GM18499 (cell line): ENCODE results near the gene CLEC4G.

ENCODE experiments used
- ATAC-seq: cut with Tn5 transposase; IDR thresholded peaks from one replicate; pipeline ENCODE4 v1.9.1; 2021; ENCODE audit warnings: moderate number of reproducible peaks; ENCODE audit not compliant: insufficient read depth, unreplicated experiment

The CLEC4G gene

DNA sequence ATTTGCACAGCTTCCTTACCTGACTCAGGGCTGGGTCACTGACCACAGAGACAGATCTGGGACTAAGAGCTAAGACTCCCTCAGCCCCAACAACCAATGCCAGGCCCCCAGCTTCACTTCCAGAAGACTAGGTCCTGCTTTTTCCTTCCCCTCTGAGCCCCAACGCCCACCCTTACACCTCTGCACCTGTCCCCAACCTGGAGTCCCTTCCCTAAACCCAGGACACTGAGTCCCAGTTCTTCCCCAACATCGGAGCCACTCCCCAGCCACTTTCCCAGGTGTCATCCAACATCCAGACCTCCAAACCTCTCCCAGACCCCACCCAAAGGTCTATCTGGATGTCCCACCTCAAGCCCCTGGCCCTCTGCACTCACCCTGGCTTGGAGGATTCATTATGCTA, 32.9 kb downstream of the CLEC4G start:
- no peak for ATAC-seq

DNA sequence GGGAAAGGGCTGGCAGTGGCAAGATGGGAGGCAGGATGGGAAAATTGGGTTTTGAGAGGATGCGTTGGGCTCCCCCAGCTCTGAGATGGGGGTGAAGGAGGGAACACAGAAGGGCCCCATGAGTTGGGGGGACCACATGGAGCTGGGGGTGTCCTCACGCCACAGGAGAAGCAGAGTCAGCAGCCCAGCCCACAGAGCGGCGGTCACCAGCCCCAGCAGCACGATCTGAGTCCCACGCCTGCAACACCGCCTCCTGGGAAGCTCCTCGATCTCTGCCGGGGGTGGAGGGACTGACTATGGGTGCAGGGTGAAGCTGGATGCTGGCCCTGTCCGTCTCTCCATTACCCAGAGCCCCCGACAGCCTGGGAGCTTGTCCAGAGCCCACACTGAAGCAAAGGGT, 33.3 kb downstream of the CLEC4G start:
- ATAC-seq: no peak

DNA sequence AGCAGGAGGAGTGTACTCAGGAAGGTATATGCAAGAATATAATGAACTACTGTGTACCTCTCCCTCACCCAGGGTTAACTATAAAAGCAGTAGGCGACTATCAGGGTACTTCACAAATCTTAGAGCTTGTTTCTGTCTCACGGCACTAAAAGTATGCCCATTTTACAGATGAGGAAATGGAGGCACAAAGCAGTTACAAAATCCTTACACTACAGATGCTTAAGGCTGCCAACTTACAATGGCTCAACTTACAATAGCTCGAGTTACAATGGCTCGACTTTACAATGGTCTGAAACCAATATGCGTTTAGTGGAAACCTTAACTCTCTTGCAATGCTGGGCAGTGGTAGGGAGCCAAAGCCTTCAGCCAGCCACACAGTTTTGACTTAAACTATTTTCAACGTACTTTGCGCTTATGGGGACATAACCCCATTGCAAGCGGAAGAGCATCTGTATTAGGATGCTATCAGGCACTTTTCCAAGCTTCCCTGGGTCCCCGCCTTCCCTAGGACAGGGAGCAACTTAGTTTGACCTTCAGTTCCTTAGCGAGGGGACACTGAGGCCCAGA, 34.1 kb downstream of the CLEC4G start:
- ATAC-seq: no peak

DNA sequence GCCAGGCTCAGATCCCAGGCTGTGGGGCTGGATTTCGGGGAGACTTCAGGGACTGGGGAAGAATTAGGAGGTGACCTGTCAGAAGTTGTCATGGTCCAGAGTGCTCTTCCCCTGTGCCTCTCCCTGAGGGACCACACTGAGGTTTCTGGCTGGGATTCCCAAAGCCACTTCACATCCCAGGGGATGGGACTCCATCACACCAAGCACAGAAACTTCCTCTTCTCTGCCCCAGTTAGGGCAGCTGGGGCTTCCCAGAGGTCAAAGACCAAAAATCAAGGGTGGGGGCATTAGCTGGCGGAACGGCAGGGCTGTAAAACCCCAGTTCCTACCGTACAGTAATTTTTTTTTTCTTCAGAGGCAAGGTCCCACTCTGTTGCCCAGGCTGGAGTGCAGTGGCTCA, 37.4 kb downstream of the CLEC4G start:
- ATAC-seq: no peak

DNA sequence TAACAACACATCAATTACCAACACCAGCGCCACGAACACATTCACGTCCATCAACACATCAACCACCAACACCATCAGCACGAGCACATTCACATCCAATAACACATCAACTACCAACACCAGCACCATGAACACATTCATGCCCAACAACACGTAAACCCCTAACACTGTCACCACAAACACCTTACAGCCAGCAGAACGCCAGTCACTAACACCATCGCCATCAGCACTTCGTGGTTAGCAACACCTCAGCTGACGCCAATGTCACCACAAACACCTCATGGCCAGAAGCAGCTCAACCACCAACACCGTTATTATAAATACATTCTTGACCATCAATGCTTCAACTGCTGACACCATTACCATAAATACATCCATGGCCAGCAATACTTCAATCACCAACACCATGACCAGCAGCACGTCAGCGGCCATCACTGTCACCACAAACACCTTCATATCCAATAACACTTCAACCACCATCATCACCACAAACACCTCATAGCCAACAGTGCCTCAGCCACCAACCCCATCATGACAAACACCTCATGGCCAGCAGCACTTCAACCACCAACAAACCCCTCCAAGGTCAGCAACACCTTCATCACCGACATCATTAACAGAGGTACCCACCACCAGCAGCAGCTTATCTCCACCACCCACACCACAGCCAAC, 39.4 kb downstream of the CLEC4G start:
- no peak for ATAC-seq

DNA sequence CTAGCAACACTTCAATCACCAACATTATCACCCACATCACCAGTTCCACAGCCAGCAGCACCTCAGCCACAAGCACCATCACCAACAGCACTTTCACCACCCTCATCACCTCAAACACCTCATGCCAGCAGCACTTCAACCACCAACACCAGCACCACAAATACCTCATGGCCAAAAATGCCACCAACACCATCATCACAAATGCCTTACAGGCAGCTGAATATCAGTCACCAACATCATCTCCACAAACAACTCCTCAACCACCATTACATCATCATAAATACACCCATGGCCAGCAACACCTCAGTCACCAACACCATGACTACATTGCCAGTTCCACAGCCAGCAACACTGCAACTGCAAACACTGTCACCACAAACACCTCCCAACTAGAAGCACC, 40.4 kb downstream of the CLEC4G start:
- no peak for ATAC-seq

DNA sequence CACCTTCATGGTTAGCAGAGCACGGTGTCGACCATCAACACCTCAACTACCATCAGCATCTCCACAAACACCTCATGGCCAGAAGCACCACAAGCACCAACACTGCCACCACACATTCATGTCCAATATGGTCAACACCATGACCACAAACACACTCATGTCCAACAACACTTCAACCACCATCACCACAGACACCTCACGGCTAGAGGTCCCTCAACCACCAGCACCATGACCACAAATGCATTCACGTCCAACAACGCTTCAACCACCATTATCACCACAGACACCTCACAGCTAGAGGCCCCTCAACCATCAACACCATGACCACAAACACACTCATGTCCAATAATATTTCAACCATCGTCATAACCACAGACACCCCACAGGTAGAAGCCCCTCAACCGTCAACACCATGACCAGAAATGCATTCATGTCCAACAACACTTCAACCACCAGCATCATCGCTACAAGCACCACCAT, 41.1 kb downstream of the CLEC4G start:
- ATAC-seq: no peak

DNA sequence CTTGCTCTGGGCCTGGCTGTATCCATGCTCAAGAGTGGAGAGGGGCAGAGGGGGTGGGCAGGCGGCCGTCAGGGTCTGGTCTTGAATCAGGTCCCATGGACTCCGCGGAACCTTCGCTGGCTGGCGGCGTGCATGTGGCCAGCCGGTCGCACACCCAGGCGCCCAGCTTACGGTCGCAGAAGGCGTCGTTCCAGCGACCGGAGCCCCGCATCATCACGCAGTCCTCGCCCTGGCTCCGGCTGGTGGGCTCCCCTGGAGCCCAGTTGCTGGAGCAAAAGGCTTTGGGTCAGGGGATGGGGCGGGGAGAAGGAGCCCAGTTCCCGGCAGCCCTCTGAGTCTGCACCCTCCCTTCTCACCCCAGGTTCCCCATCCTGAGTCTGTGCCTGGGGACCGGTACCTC, 42.7 kb downstream of the CLEC4G start:
- ATAC-seq: no peak

DNA sequence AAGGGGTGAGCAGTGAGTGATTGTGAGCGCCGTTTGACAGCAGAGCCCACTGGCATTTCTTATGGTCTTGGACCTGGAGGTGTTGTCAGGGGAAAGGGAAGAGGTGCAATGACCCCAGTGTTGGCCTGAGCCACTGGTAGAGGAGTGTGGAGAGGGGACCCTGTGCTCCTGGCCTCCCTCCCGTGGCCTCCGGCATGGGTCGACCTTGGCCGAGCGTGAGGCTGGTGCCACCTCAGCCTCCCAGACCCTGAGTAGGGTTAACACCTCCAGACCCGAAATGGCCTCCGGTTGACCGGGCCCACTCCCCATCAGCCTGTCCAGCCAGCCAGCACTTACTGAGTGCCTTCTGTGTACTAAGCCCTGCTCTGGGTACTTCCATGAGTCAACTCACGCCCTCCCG, 44.7 kb downstream of the CLEC4G start:
- ATAC-seq: no peak

DNA sequence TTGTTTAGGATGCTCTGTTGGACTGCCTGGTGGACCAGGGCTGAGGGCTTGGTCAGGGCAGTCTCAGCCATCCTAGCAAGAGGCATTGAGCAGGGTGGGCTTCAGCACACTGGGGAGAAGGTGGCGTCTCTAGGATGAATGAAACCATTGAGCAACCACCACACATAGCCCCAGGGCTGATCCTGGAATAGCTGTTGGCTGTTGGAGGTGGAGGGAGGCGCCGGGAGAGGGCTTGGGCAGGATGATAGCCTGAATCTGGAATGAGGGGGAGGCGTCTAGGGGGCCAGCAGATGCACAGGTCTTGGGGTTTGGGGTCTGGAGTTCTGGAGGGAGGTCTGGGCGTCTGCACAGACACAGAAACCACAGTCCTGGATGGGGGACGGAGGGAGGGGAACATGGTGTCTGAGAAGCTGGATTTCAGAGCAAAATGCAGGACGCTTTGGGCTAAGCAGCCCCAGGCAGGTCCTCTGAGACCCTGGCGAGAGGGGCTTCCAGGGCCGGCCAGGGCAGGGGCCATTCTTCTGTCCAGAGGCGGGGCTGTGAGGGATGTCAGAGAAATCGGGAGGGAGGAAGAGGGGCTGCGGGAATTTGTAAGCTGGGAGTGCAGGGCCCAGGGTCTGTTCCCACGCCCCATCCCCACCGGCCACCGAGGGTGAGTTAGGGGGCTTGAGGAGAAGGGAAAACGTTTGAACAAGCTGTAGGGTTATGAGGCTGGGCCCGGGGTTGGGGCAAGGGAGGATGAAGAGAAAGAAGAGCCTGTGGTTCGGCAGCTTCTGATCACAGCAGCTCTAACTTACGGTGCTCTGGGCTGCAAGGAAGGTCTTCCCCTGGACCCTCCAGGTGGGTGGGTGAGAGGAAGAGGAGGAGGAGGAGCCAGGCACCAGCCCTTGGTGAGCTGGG, 46.1 kb downstream of the CLEC4G start:
- ATAC-seq: no peak

DNA sequence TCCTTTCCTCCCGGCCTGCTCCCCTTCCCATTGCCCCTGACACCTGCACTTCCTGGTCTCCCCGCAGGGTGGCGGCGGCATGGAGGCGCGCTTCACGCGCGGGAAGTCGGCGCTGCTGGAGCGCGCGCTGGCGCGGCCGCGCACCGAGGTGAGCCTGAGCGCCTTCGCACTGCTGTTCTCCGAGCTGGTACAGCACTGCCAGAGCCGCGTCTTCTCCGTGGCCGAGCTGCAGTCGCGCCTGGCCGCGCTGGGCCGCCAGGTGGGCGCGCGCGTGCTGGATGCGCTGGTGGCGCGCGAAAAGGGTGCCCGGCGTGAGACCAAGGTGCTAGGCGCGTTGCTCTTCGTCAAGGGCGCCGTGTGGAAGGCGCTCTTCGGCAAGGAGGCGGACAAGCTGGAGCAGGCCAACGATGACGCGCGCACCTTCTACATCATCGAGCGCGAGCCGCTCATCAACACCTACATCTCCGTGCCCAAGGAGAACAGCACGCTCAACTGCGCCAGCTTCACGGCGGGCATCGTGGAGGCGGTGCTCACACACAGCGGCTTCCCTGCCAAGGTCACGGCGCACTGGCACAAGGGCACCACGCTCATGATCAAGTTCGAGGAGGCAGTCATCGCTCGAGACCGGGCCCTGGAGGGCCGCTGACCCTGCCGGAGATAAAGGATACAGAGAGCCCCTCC, 49.6 kb downstream of the CLEC4G start:
- ATAC-seq: no peak

DNA sequence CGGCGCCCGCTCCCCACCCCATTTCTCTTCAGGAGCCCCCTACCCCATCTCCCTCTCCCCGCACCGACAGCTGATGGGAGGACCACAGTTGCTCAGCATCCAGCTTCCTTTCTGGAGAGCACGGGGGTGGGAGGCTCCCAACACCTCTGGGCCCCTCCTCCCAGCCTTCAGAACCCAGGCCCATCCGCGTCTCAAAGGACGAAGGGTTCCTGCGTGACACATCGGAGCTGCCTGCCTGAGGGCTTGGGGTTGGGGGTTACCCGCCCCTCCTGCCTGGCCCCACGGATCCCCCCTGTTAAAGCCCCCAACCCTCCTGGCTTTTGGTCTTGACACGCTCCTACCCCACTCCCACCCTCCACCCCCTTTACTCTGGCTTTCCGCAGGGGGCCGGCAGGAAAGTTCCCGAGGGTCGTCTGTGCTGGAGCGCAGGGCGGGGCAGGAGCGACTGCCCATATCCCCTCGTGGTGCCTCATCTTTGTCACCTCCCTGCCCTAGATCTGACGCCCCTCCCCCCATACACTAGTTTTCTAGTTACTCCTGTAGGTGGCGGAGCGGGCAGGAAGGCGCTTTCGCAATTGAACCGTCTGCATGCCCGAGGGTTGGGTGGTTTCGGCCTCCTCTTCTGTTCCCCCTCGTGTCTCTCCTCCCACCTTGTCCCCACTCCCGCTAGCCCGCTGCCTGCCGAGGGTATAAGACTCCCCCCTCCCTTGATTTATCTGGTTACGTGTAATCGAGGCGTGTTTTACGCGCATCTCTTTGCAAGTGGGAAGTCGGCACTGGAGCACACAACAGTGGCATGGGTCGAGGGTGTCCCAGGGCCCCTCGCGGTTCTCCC, 50.4 kb downstream of the CLEC4G start:
- no peak for ATAC-seq

DNA sequence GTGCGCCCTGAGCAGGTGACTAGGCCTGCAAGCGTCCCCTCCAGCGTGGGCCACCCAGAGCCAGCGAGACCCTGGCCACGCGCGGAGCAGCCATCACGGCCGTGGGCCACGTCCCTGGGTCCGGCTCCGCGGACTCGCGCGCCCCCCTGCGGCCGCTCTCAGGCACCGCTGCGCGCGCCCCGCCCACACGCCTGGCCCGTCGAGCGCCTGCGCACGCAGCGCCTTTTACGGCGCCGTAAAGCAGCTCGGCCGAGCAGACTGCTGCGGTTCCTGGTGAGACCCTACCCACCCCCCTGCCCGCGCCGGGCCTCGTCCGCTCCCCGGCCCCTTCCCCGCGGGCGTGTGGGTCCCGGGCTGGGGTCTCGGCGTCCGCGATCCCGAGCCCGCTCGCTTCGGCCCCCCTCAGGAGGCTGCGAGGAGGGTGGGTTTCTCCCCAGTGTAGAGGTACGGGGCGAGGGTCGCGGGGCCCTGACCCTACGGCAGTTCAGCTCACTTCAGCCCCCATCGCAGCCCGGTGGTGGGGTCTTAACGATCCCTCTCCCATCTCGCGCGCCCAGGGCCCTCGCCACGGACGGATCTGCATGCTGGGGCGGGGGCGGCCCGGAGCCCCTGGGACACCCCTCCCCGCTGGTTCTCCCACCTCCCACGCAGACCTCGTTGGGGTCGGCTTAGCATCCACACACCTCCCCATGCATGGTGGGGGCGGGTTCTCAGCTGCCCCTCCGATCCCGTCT, 51.1 kb downstream of the CLEC4G start, which contains the start of gene TRAPPC5:
Gene TRAPPC5 (plus strand): TSS at position 228 of the 734 bp plus-strand sequence. CDS start 1,421 bp downstream, outside the sequence.
- ATAC-seq: no peak

DNA sequence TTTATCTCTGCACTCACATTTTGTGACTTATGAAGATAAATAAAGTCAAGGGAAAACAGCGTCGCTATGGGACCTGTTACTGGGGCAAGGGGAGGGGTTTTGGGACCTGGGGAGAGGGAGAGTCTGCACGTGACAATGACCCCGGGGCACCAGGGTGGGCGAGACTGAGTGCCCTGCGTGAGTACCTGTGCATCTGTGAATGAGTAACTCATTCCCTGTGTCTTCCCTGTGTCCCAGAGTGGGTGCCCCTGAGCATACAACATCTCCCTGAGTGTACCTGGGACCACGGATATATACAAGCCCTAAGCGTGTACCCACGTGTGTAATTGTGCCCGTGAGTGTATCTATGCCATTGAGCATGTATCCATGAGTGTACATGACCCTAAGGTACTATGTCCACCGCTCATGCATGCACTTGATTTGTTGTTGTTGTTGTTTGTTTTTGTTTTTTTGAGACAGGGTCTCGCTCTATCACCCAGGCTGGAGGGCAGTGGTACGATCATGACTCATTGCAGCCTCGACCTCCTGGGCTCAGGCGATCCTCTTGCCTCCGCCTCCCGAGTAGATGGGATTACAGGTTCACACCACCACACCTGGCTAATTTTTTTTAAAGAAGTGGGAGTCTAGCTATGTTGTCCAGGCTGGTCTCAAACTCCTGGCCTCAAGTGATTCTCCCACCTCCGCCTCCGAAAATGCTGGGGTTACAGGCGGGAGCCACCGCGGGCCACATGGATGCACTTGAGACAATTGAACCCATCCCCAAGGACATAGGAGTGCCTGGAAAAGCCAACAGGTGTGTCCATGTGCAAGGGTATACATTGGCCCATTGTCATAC, 51.9 kb downstream of the CLEC4G start:
- ATAC-seq: no peak

DNA sequence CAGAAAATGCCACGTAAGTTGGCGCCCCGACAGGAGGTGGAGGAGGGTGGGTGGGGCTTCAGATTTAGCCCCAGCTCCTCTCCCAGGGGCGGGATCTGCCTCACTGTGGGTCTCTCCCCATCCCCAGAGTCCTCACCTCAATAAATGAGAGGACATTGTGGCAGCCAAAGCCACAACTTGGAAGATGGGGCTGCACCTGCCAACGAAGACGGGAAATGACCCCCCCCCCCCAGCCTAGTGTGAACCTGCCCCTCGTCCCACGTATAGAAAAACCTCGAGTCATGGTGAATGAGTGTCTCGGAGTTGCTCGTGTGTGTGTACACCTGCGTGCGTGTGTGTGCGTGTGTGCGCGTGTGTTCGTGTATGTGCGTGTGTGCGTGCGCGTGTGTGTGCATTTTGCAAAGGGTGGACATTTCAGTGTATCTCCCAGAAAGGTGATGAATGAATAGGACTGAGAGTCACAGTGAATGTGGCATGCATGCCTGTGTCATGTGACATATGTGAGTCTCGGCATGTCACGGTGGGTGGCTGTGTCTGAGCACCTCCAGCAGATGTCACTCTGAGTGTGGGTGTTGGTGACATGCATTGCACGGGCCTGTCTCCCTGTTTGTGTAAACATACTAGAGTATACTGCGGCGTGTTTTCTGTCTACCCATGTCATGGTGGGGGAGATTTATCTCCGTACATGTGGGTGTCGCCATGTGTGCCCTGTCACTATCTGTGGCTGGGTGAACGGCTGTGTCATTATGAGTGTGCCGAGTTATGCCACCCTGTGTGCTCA, 52.7 kb downstream of the CLEC4G start:
- ATAC-seq: peak; percentile 49
